HUES6 (cell line): ENCODE measurements around the gene ATRN.
"Not testable (repeated sequence)": the region's sequence is repeated elsewhere in the genome, so short reads cannot be mapped to it uniquely, and the experiment has no call there.

Source experiments
- H3K27ac ChIP-seq: 2 replicates; pipeline ENCODE4 v1.7.0; 2013; ENCODE audit warnings: low read depth, mild to moderate bottlenecking, low read length, inconsistent platforms
- H3K27me3 ChIP-seq: 2 replicates; pipeline ENCODE4 v1.6.1; 2013; ENCODE audit warnings: low read length; ENCODE audit not compliant: control insufficient read depth, insufficient read depth
- H3K36me3 ChIP-seq: 2 replicates; pipeline ENCODE4 v1.6.1; 2013; ENCODE audit warnings: low read length; ENCODE audit not compliant: control insufficient read depth, insufficient read depth
- H3K4me1 ChIP-seq: 2 replicates; pipeline ENCODE4 v1.6.1; 2013; ENCODE audit warnings: low read length; ENCODE audit not compliant: control insufficient read depth, insufficient read depth
- H3K4me3 ChIP-seq: 2 replicates; pipeline ENCODE4 v1.5.1; 2013; ENCODE audit warnings: low read depth, low read length
- H3K9ac ChIP-seq: one replicate; pipeline ENCODE4 v1.6.1; 2013; ENCODE audit warnings: mild to moderate bottlenecking, low read length
- H3K9me3 ChIP-seq: 2 replicates; pipeline ENCODE4 v1.6.1; 2013; ENCODE audit warnings: low read depth, low read length; ENCODE audit not compliant: control insufficient read depth, insufficient read depth

ATRN gene

GRCh38 chr20:3515379-3516170 lies 44.8 kb downstream of the ATRN start:
- H3K27me3 ChIP-seq = no peaks in the 10 kb centered on the region

GRCh38 chr20:3521852-3522740 lies 51.3 kb downstream of the ATRN start:
- Histone ChIP-seq H3K27me3 (no peaks in the 10 kb centered on the region), H3K36me3 (no peaks in the 10 kb centered on the region), H3K4me3 (no peak overlapping the region), H3K9me3 (peaks cover 5% of the 10 kb centered on the region), H3K4me1 (no peaks in the 10 kb centered on the region), H3K27ac (no peak overlapping the region), H3K9ac (no peak overlapping the region)

More at GRCh38 chr20:3515379-3516170, 44.8 kb downstream of the ATRN start:
- H3K9me3 ChIP-seq = no peaks in the 10 kb centered on the region
- H3K36me3 ChIP-seq = no peaks in the 10 kb centered on the region
- no peak overlapping the region for H3K9ac ChIP-seq
- H3K4me3 ChIP-seq = no peak overlapping the region
- no peaks in the 10 kb centered on the region for H3K4me1 ChIP-seq
- H3K27ac ChIP-seq = no peak overlapping the region

- H3K9ac ChIP-seq, H3K9me3 ChIP-seq, H3K27me3 ChIP-seq, H3K4me1 ChIP-seq, H3K36me3 ChIP-seq, H3K4me3 ChIP-seq, H3K27ac ChIP-seq: not testable (repeated sequence)
These were observed 53.9 kb downstream of the ATRN start for GRCh38 chr20:3524696-3525095.

GRCh38 chr20:3532089-3532615 lies 61.3 kb downstream of the ATRN start:
- Histone ChIP-seq H3K9ac (no peak overlapping the region), H3K36me3 (no peaks in the 10 kb centered on the region), H3K4me3 (no peak overlapping the region), H3K4me1 (no peaks in the 10 kb centered on the region), H3K9me3 (no peaks in the 10 kb centered on the region), H3K27ac (no peak overlapping the region), H3K27me3 (no peaks in the 10 kb centered on the region)

- not testable (repeated sequence) for H3K27ac ChIP-seq, H3K4me3 ChIP-seq, H3K27me3 ChIP-seq, H3K4me1 ChIP-seq, H3K9ac ChIP-seq, H3K9me3 ChIP-seq, H3K36me3 ChIP-seq
These were observed 66.9 kb downstream of the ATRN start for GRCh38 chr20:3537733-3538132.

GRCh38 chr20:3539311-3540107 lies 68.7 kb downstream of the ATRN start:
- H3K4me3 ChIP-seq = no peak overlapping the region
- H3K27ac ChIP-seq = no peak overlapping the region
- no peak overlapping the region for H3K9ac ChIP-seq
- no peaks in the 10 kb centered on the region for H3K9me3 ChIP-seq
- no peaks in the 10 kb centered on the region for H3K4me1 ChIP-seq
- no peaks in the 10 kb centered on the region for H3K27me3 ChIP-seq
- H3K36me3 ChIP-seq = no peaks in the 10 kb centered on the region

- no peak overlapping the region for H3K4me3 ChIP-seq
- H3K27me3 ChIP-seq = no peaks in the 10 kb centered on the region
- H3K4me1 ChIP-seq = no peaks in the 10 kb centered on the region
- H3K9me3 ChIP-seq = no peaks in the 10 kb centered on the region
- H3K9ac ChIP-seq = no peak overlapping the region
- no peak overlapping the region for H3K27ac ChIP-seq
- H3K36me3 ChIP-seq = no peaks in the 10 kb centered on the region; the same call in 1 of the 2 replicates
These were observed 71.3 kb downstream of the ATRN start for GRCh38 chr20:3541887-3542721.

- Histone ChIP-seq H3K27ac (no peak overlapping the region), H3K27me3 (no peaks in the 10 kb centered on the region), H3K4me1 (no peaks in the 10 kb centered on the region), H3K4me3 (no peak overlapping the region), H3K9ac (no peak overlapping the region), H3K36me3 (no peaks in the 10 kb centered on the region; the same call in 1 of the 2 replicates), H3K9me3 (no peaks in the 10 kb centered on the region)
These were observed 73.2 kb downstream of the ATRN start for GRCh38 chr20:3543901-3544507.

- Histone ChIP-seq H3K27me3 (no peaks in the 10 kb centered on the region), H3K4me1 (no peaks in the 10 kb centered on the region), H3K9ac (no peak overlapping the region), H3K36me3 (no peaks in the 10 kb centered on the region; the same call in 1 of the 2 replicates), H3K4me3 (no peak overlapping the region), H3K9me3 (no peaks in the 10 kb centered on the region), H3K27ac (no peak overlapping the region)
These were observed 74.6 kb downstream of the ATRN start for GRCh38 chr20:3545401-3545925.
